Activated CD8-positive, alpha-beta memory T cell treated with anti-CD3 and anti-CD28 coated beads, Interleukin-2, amount 50 U/mL, for 24 hours (primary cell): ENCODE measurements around the gene TPRA1.

ENCODE experiments used
- DNase-seq: peaks from one replicate; pipeline ENCODE4 v3.0.0-alpha.2; 2020; ENCODE audit errors: extremely low read depth

Gene TPRA1

GRCh38 chr3:127560051-127560787 lies 30.3 kb downstream of the TPRA1 start:
- DNase-seq = no peak

GRCh38 chr3:127556565-127556964 lies 34.0 kb downstream of the TPRA1 start:
- no peak for DNase-seq

GRCh38 chr3:127555108-127555507 lies 35.4 kb downstream of the TPRA1 start:
- no peak for DNase-seq

GRCh38 chr3:127552038-127552437 lies 38.5 kb downstream of the TPRA1 start:
- DNase-seq = no peak

GRCh38 chr3:127551178-127551577 lies 39.4 kb downstream of the TPRA1 start:
- DNase-seq = no peak

DNA sequence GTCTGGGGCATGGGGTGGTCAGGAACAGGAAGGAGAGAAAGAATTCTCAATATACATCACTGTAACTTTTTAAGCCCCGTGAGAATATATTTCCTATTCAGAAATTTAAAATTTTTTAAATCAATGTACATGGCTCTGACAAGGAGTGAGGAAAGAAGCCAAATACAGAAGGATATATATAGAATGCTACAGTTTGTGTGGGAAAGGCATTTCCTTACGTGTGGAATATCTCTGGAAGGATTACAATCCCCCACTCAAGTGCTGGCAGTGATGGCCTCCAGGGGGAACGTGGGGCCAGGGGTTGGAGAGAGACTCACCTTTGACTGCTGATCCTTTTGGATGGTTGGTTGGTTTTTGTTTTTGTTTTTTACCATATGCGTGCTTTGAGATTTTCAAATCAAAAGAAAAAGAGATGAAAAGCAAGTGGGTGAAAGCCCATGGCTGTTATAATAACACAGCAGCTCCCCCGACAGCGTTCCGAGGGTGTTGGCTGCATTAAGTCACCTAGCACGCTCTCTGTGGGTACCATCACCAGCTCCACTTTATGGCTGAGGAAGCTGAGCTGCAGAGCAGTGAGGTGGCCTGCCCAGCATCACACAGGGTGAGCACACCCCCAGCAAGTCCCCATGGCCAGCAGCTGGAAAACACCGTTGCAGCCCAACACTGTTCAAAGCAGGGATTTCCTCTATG lies 39.9 kb downstream of the TPRA1 start:
- no peak for DNase-seq

- no peak for DNase-seq
These were observed 40.6 kb downstream of the TPRA1 start for GRCh38 chr3:127549826-127550467.

DNA sequence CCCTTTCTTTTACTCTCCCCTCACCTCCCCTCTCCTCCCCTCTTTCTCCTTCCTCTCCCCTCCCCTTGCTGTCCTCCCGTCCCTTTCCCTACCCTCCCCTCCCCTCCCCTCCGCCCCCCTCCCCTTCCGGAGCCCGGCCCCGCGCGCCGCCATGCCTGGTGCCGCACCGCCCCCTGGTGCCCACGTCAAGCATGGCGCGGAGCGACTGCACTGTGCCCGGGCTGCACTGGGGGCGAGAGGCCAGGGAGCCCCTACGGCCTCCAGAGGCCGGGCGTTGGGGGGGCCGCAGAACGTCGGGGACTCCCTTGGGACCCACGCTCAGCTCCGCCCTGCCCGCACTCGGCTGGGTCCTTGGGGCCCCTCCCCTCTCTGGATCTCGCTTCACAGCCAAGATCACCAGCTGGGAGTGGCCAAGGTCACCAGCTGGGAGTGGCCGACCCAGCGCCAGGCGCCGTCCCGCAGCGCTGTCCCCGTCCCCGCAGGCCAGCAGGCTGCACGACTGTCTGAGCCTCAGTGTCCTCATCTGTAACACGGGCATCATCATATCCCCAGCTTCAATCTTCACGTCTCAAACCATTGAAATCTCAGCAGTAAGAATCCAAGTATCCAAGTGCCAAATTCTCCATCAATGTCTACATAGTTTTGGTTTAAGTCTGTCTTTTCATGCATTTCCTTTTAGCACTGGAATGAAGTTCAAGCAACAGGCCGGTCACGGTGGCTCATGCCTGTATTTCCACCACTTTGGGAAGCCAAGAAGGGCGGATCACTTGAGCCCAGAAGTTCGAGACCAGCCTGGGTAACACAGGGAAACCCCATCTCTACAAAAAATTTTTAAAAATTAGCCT lies 42.5 kb downstream of the TPRA1 start:
- peak; percentile 17 for DNase-seq

DNA sequence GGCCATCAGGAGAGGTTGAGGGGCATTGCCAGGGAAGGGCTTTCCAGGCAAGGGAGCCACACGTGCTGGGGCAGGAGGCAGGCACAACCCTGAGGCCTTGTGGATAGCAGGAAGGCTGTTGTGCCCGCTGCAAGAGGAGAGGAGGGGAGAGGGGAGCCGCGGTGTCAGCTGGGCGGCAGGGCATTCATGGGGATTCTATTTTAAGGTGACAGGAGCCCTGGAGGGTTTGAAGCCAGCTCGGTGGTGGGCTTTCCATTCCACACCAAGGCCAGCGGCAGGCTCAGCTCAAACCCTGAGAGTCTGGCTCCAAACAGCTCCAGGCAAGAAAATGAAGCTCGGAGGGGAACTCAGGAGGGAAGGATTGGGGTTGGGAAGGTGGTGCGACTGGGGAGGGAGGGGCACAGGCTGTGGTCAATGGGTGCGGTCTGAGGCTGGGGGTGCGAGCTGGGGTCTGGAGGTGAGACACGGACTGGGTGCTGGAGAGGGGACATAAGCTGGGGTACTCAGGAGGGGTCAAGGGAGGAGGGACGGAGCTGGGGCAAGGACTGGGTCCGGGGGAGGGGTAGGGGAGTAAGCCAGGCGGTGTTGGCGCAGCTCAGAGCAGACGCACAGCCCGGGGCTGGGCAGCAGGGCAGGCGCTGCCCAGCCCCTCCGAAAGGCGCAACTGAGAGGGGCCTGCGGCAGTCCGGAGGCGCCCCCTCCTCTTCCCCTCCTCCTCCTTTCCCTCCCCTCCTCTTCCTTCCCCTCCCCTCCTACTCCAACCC lies 43.4 kb downstream of the TPRA1 start:
- DNase-seq = no peak

- no peak for DNase-seq
These were observed 44.0 kb downstream of the TPRA1 start for GRCh38 chr3:127546554-127546953.

DNA sequence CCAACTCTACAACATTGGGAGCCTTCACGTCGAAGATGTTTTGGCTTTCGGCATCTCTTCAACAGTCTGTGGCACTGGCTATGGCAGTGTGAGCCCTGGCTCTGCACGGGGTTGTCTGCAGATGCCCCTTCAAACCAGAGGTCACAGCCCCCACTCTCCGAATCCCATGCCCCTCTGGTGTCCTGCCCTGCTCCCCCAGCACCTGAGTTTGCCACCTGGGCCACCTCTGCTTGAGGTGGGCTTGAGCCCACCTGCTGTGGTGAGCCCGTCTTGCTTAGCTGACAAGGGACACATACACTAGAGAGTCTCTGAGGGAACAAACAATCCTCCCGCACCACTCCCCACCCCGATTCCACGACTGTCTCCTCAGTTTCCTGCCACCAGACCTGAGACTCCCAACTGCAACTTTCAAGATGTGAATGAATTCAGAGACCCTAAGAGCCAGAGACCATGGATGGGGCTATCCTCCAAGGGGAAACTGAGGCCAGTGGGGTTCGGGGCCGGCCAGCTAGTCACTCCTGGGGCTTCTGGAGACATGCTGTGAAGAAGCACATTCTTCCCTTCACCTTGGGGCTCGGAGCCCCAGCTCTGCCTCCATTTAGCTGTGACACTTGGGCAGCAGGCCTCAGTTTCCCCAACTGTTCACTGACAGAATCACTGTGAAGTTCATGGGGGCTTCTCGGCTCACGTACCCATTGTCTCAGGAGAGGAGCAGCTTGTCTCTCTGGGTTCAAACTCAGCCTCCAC lies 44.6 kb downstream of the TPRA1 start:
- no peak for DNase-seq

- DNase-seq = no peak
These were observed 45.3 kb downstream of the TPRA1 start for GRCh38 chr3:127545216-127545615.

DNA sequence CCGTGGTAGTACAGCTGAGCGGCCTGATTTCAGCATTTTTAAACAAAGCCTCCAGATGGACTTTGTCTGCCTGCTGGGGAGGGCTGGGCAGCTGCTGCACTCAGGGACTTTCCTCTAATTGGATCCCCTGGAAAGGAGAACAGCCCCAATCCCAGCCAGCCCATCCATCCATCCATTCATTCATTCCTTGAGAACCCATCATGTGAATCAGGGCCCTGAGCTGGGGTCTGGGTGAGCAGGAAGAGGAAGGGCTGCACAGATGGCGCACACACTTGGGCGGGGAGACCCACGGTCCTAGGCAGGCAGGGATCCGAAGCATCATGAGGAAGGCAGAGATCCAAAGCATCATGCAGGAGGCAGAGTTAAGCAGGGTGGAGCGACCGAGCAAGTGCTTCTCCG lies 45.7 kb downstream of the TPRA1 start:
- no peak for DNase-seq

DNA sequence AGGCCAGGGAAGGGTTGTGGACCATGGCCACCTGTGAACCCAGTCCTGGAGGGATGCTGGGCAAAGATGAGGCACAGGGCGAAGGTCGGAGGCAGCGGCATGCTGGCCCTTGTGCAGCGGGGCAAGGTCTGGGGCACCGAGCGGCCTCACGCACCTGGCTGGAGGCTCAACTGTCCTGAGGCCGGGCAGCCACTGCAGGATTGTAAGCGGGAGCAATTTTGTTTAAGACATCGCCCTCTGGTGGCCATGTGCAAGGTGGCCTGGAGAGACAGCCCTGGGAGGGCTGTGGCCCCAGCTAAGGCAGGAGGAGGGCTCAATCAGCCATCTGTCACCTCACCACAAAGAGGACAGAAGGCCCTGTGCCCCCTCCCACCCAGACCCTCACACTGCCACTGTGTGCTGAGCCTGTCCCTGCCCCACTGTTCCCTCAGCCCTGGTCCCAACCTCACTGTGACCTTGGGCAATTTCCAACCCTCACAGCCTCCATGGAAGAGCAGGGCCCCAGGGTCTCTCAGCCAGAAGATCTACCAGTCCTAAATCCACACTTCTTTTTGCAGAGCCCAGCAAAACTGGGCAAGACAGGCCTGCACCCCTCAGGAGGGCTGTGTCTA lies 46.2 kb downstream of the TPRA1 start:
- peak; percentile 9 for DNase-seq

- no peak for DNase-seq
These were observed 47.1 kb downstream of the TPRA1 start for GRCh38 chr3:127543441-127543840.

GRCh38 chr3:127542441-127542952 lies 48.0 kb downstream of the TPRA1 start:
- DNase-seq = no peak

- no peak for DNase-seq
These were observed 49.2 kb downstream of the TPRA1 start for GRCh38 chr3:127541320-127541719.

GRCh38 chr3:127539366-127540060 lies 51.0 kb downstream of the TPRA1 start:
- no peak for DNase-seq

DNA sequence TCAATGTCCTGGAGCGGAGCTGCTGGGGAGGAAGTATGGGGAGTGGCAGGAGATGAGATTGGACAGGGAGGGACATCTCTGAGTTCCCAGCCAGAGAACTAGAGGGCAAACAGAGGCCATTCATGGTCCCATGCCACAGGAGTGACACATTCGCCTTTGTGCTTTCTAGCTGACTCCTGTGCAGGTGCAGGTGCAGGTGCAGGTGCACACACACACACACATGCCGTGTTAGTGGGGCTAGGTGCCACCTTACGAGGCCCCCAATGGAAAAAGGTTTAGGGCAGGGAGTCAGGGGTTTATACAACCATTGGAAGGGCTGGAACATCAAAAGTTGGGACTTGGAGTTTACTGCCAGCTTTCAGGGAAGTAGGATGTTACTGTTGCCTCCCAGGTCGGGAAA lies 52.0 kb downstream of the TPRA1 start:
- no peak for DNase-seq
